Adrenal gland (tissue), 12 donors: Measurements from ENCODE around the gene CEACAM19. TPM values are rescaled to one million over a fixed set of nuclear protein-coding genes. Genes with fewer than 3 reads are reported as not detected.

Source experiments
- DNase-seq, 7 donors: peaks; one replicate each; pipeline ENCODE4 v3.0.0-alpha.2; 2019 to 2020
- H3K27ac ChIP-seq, 5 donors: fragments of 200-600 bp; sonication (generic) in 4 of 5; 1 replicate in 3 of 5; 2 replicates in 2 of 5; pipeline versions ENCODE4 v1.5.1 to v1.8.0; 2016 to 2020; ENCODE audit warnings: mild to moderate bottlenecking in 1 of 5
- H3K27me3 ChIP-seq: fragments of 200-600 bp; 2 replicates; pipeline ENCODE4 v1.8.0; 2021
- H3K36me3 ChIP-seq, 2 donors: fragments of 200-600 bp; replicated peaks in 1 of 2; 1 replicate in 1 of 2; 2 replicates in 1 of 2; pipeline versions ENCODE4 v1.5.1 to v1.8.0; 2018 to 2022
- H3K4me1 ChIP-seq, 2 donors: fragments of 200-600 bp; replicated peaks in 1 of 2; 1 replicate in 1 of 2; 2 replicates in 1 of 2; pipeline versions ENCODE4 v1.5.1 to v1.8.0; 2018 to 2021
- H3K4me3 ChIP-seq, 4 donors: fragments of 200-600 bp; sonication (generic) in 3 of 4; one replicate each; pipeline ENCODE4 v1.5.1; 2016 to 2018
- H3K9me3 ChIP-seq, 3 donors: fragments of 200-600 bp; sonication (generic) in 1 of 3; replicated peaks in 1 of 3; 1 replicate in 2 of 3; 2 replicates in 1 of 3; pipeline versions ENCODE4 v1.5.1 to v1.8.0; 2016 to 2021
- CTCF ChIP-seq, 6 experiments: fragments of 450-650 bp in 4 of 6; fragments of 200-600 bp in 2 of 6; sonication (generic) in 1 of 6; IDR thresholded peaks; 1 replicate in 5 of 6; 2 replicates in 1 of 6; pipeline versions ENCODE4 v1.5.1 to v1.8.0; 2016 to 2021; ENCODE audit warnings: antibody characterized with exemption in 6 of 6, mild to moderate bottlenecking in 2 of 6, moderate library complexity in 1 of 6
- POLR2A ChIP-seq, 2 donors: fragments of 450-650 bp; IDR thresholded peaks; one replicate each; pipeline ENCODE4 v1.6.1; 2017; ENCODE audit warnings: antibody characterized with exemption in 2 of 2, mild to moderate bottlenecking in 2 of 2, moderate library complexity in 1 of 2
- WGBS, 4 donors: extraction: QIAGEN DNeasy Blood & Tissue Kit in 2 of 4; methylation state at CpG; one replicate each; pipeline versions ENCODE4 v1.1.5 to v1.1.7; 2013 to 2017; 5-methylcytosine and 5-hydroxymethylcytosine counted together
- intact Hi-C, 2 donors: fragments of 100-400 bp; cut with DNase I; formaldehyde crosslinking; loops; one replicate each; pipeline versions ENCODE4 v1.14.1 to v1.15.0; 2022 to 2023
- polyA plus RNA-seq, 3 donors: library from polyadenylated mRNA; stranded (reverse); fragments of 200-250 nt in 2 of 3; fragments of 350-450 nt in 1 of 3; fragmentation: Illumina TruSeq in 1 of 3; extraction: RNeasy Lipid Tissue Mini Kit (QIAGEN cat#74804) in 1 of 3; gene quantifications; one replicate each; pipeline ENCODE4 v1.2.3, GENCODE V29; 2013 to 2014
- total RNA-seq, 9 donors: library from RNA; depleted of rRNA in 4 of 9; stranded (reverse); fragments of >200 nt in 4 of 9; fragments of 120-200 nt in 1 of 9; fragmentation: NEBNext Ultra II Directional in 1 of 9; extraction: Animal tissue kit (Norgen Biotek cat#: 25700) in 1 of 9; gene quantifications; one replicate each; pipeline versions ENCODE4 v1.1.0 to v1.2.4, GENCODE V29; 2013 to 2023
- donor health status: healthy with polysubstance abuse.
- donor health status: Bipolar disorder and iron deficiency.
- donor health status: DM: yes; HTN: yes; CAD: no.
- donor health status: DM: no; HTN: no; CAD: no.
- donor health status: DM: no; HTN: no; CAD: no.
- donor health status: DM: yes; HTN: yes; CAD: no.

CEACAM19 gene
- total and polyA plus RNA-seq, 12 donors = 1.6 to 38.2 (median 3.4) TPM

- Histone ChIP-seq H3K4me1 (peaks cover 23 to 37% of the 10 kb centered on the region in 2 donors), H3K4me3 (no peak overlapping the region), H3K36me3 (peaks cover 0 to 47% of the 10 kb centered on the region in 2 donors), H3K27ac (peak overlapping the region in 3 of 5 donors; percentile 65 to 84 (median 74)), H3K9me3 (no peaks in the 10 kb centered on the region), H3K27me3 (no peaks in the 10 kb centered on the region)
- DNase-seq = peak; percentile 75 to 90 (median 84)
- WGBS, 4 donors = 48 to 62% (median 53%) methylated on average over 3 of the region's 3 CpGs
- intact Hi-C loops = no loop called here
- TF ChIP-seq POLR2A (IDR thresholded peaks at IDR 0.05) = no peak
- no peak for TF ChIP-seq CTCF (IDR thresholded peaks at IDR 0.05)
Observed at GRCh38 chr19:44648631-44649251, 22.5 kb upstream of the CEACAM19 start.

GRCh38 chr19:44649578-44650145 lies 21.6 kb upstream of the CEACAM19 start:
- TF ChIP-seq POLR2A (IDR thresholded peaks at IDR 0.05) = no peak
- no peak for TF ChIP-seq CTCF (IDR thresholded peaks at IDR 0.05)
- no peak overlapping the region for H3K4me3 ChIP-seq
- H3K36me3 ChIP-seq = peaks cover 0 to 52% of the 10 kb centered on the region in 2 donors
- intact Hi-C loops = loop anchor here in 1 of 2 donors (10.0 kb wide), 1 partner anchor 115 kb away; no protein-coding TSS in a partner anchor
- peak overlapping the region in 2 of 5 donors; percentile 20 to 74 for H3K27ac ChIP-seq
- peaks cover 23 to 37% of the 10 kb centered on the region in 2 donors for H3K4me1 ChIP-seq
- H3K27me3 ChIP-seq = no peaks in the 10 kb centered on the region
- WGBS, 4 donors = 78 to 87% (median 83%) methylated on average over 10 to 15 of the region's 15 CpGs
- H3K9me3 ChIP-seq = no peaks in the 10 kb centered on the region
- DNase-seq = peak in 1 of 7 donors; percentile 28

DNA sequence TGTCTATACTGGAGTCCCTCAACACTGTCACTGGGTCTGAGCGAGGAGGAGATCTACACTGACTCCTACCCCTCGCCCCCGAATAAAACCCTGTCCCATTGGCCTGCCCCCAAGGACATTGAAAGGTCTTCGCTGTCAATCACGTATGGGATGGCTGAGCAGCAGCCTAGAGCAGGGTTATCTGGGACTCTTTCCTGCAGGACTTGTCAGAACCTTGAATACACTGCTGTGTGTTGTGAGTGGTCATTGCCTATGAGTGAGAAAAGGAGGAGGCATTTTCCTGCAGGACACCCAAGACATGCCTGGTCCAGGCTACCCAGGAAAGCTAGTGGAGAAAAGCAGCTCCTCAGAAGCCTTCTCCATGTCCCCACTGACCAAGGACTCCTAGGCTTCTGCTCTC lies 17.9 kb upstream of the CEACAM19 start:
- intact Hi-C loops = loop anchor here in 1 of 2 donors (10.0 kb wide), 1 partner anchor 111 kb away; no protein-coding TSS in a partner anchor

More for the DNA sequence above, 17.9 kb upstream of the CEACAM19 start:
- TF ChIP-seq CTCF (IDR thresholded peaks at IDR 0.05) (no peak), POLR2A (IDR thresholded peaks at IDR 0.05) (no peak)
- DNase-seq = peak in 1 of 7 donors; percentile 18
- Histone ChIP-seq H3K27ac (no peak overlapping the region), H3K9me3 (no peaks in the 10 kb centered on the region), H3K4me3 (no peak overlapping the region), H3K36me3 (peaks cover 0 to 78% of the 10 kb centered on the region in 2 donors), H3K4me1 (peaks cover 9 to 10% of the 10 kb centered on the region in 2 donors), H3K27me3 (no peaks in the 10 kb centered on the region)
- WGBS, 4 donors = 57 to 73% (median 69%) methylated on average over 5 of the region's 5 CpGs
